Natural killer cell (primary cell): ENCODE data around the gene SMS. TPM values are rescaled to one million over a fixed set of nuclear protein-coding genes. Genes with fewer than 3 reads are reported as not detected.
"Not testable (repeated sequence)": the region's sequence is repeated elsewhere in the genome, so short reads cannot be mapped to it uniquely, and the experiment has no call there.

Source experiments
- ATAC-seq, 3 donors: fragments of 150-1000 bp in 2 of 3; fragments of 200-7000 bp in 1 of 3; cut with Tn5 transposase; 1 replicate in 1 of 3; 2 replicates in 2 of 3; pipeline ENCODE4 v1.10.0; 2021; ENCODE audit warnings: mild to moderate bottlenecking in 2 of 3, moderate library complexity in 2 of 3
- DNase-seq, 2 donors: peaks; one replicate each; pipeline versions ENCODE4 v3.0.0 to v3.0.0-alpha.2; 2013 to 2021; ENCODE audit warnings: mixed read lengths in 1 of 2
- H3K27ac ChIP-seq: one replicate; pipeline ENCODE4 v1.5.1; 2013; ENCODE audit warnings: mild to moderate bottlenecking, low read length
- H3K27me3 ChIP-seq: one replicate; pipeline ENCODE4 v1.6.1; 2013; ENCODE audit warnings: low read length; ENCODE audit not compliant: control insufficient read depth, insufficient read depth
- H3K36me3 ChIP-seq: one replicate; pipeline ENCODE4 v1.6.1; 2013; ENCODE audit warnings: low read length; ENCODE audit not compliant: control insufficient read depth, insufficient read depth
- H3K4me1 ChIP-seq: one replicate; pipeline ENCODE4 v1.6.1; 2013; ENCODE audit warnings: low read length; ENCODE audit not compliant: control insufficient read depth, insufficient read depth
- H3K4me3 ChIP-seq: one replicate; pipeline ENCODE4 v1.5.1; 2013; ENCODE audit warnings: low read length
- H3K9me3 ChIP-seq: one replicate; pipeline ENCODE4 v1.6.1; 2013; ENCODE audit warnings: low read length; ENCODE audit not compliant: control insufficient read depth, insufficient read depth
- H3K27ac Mint-ChIP-seq, 2 donors: one replicate each; pipeline ENCODE4 v1.8.0; 2022; ENCODE audit warnings: mild to moderate bottlenecking in 2 of 2, mixed read lengths in 2 of 2, moderate library complexity in 1 of 2
- H3K27me3 Mint-ChIP-seq, 2 donors: one replicate each; pipeline ENCODE4 v1.8.0; 2022; ENCODE audit warnings: low read depth in 2 of 2, mixed read lengths in 2 of 2
- H3K36me3 Mint-ChIP-seq: one replicate; pipeline ENCODE4 v1.8.0; 2022; ENCODE audit warnings: mixed read lengths
- H3K4me1 Mint-ChIP-seq, 2 donors: one replicate each; pipeline ENCODE4 v1.8.0; 2022; ENCODE audit warnings: mixed read lengths in 2 of 2
- H3K4me3 Mint-ChIP-seq: one replicate; pipeline ENCODE4 v1.8.0; 2022; ENCODE audit warnings: mild to moderate bottlenecking, moderate library complexity, mixed read lengths
- H3K9me3 Mint-ChIP-seq, 2 donors: one replicate each; pipeline ENCODE4 v1.8.0; 2022; ENCODE audit warnings: mixed read lengths in 2 of 2
- WGBS: methylation state at CpG from one replicate; pipeline ENCODE4 v1.1.7; 2013; ENCODE audit warnings: missing lambda C conversion rate; ENCODE audit not compliant: insufficient coverage; 5-methylcytosine and 5-hydroxymethylcytosine counted together
- intact Hi-C: fragments of 100-400 bp; cut with micrococcal nuclease; formaldehyde crosslinking; loops from one replicate; pipeline ENCODE4 v1.14.2; 2022
- total RNA-seq, 4 donors: library from RNA; stranded (reverse); fragments of 120-200 nt in 1 of 4; gene quantifications; one replicate each; pipeline versions ENCODE4 v1.2.3 to v1.2.4, GENCODE V29; 2013 to 2022
- TF ChIP-seq, protein P1 (sequence below): fragments of 200-600 bp; IDR thresholded peaks from one replicate; pipeline ENCODE4 v1.8.0; 2022; ENCODE audit warnings: antibody characterized with exemption

Gene SMS
- total RNA-seq, 3 donors from 2014 or later (not counting 1 experiment from before 2014, with no cell fraction given) = 14.9 to 19.4 (median 18.6) TPM

DNA sequence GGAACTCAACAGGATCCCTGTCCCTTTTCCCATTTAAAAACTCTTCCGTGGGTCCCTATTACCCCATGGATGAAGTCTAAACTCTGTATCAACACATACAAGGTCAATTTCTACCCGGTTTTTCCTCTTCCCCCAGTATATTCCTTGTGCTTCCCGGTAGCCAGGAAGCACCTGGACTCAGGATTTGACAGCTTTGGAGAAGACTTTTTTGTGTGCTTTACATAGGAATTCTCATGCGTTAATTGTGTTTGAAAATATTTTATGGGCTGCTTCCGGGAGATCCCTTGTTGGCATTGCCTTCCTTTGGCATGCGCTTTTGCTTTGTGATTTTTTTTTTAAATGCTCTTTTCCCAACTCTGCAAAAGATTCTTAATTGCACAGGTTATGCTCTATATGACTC is 7.2 kb downstream of the SMS start:
- no peaks in the 10 kb centered on the region for H3K36me3 ChIP-seq
- ATAC-seq = no peak
- H3K4me3 ChIP-seq = no peak overlapping the region
- intact Hi-C loops = no loop called here
- H3K27ac ChIP-seq = no peak overlapping the region
- Mint-ChIP-seq H3K4me1 (peaks cover 18 to 42% of the 10 kb centered on the region in 2 donors), H3K9me3 (no peaks in the 10 kb centered on the region), H3K36me3 (no peaks in the 10 kb centered on the region), H3K27ac (peak overlapping the region in 1 of 2 donors; percentile 75), H3K27me3 (no peaks in the 10 kb centered on the region), H3K4me3 (no peak overlapping the region)
- TF ChIP-seq, protein P1, sequence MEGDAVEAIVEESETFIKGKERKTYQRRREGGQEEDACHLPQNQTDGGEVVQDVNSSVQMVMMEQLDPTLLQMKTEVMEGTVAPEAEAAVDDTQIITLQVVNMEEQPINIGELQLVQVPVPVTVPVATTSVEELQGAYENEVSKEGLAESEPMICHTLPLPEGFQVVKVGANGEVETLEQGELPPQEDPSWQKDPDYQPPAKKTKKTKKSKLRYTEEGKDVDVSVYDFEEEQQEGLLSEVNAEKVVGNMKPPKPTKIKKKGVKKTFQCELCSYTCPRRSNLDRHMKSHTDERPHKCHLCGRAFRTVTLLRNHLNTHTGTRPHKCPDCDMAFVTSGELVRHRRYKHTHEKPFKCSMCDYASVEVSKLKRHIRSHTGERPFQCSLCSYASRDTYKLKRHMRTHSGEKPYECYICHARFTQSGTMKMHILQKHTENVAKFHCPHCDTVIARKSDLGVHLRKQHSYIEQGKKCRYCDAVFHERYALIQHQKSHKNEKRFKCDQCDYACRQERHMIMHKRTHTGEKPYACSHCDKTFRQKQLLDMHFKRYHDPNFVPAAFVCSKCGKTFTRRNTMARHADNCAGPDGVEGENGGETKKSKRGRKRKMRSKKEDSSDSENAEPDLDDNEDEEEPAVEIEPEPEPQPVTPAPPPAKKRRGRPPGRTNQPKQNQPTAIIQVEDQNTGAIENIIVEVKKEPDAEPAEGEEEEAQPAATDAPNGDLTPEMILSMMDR = no peak
- WGBS = 97% methylated on average over 4 of the region's 6 CpGs
- no peaks in the 10 kb centered on the region for H3K27me3 ChIP-seq
- DNase-seq = no peak
- H3K4me1 ChIP-seq = peaks cover 8% of the 10 kb centered on the region
- H3K9me3 ChIP-seq = no peaks in the 10 kb centered on the region

DNA sequence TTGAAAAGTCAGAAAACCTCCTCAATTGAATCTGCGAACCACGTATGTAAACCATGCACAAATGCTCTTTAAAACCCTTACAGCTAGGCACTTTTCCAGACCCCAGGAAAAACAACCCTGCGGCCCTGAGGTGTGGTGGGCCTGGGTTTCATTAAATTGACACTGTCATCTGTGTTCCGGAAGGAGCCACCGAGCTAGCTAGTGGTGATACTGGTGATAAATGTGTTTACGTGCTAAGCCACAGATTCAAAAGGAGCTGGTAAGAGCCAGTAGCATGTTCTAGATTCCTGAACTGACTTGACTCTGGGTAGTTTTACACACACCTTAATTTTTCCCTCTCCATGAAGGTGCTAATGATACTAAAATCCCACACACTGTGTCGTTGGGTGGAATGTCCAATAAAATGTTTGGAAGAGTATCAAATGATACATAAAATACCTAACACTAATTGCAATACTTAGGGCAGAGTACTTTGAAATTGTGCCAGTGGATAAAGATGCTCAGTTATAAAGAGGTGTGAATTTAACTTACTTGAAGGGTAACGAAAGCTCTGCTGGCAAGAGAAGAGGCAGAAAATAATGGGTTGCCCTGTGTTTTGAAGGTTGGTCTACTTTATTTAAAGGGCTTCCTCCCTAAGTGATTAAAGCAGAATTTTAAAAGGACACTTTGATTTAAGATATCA is 8.5 kb downstream of the SMS start:
- peaks cover 8% of the 10 kb centered on the region for H3K4me1 ChIP-seq
- no peaks in the 10 kb centered on the region for H3K36me3 ChIP-seq
- TF ChIP-seq, protein P1 = no peak
- H3K27me3 ChIP-seq = no peaks in the 10 kb centered on the region
- no peak overlapping the region for H3K4me3 ChIP-seq
- Mint-ChIP-seq H3K27me3 (no peaks in the 10 kb centered on the region), H3K9me3 (no peaks in the 10 kb centered on the region), H3K27ac (peak overlapping the region; percentile 69 to 72), H3K36me3 (no peaks in the 10 kb centered on the region), H3K4me3 (peak overlapping the region; percentile 47), H3K4me1 (peaks cover 18 to 30% of the 10 kb centered on the region in 2 donors)
- H3K9me3 ChIP-seq = no peaks in the 10 kb centered on the region
- ATAC-seq (peak in 2 of 3 donors; percentile 61 to 63), DNase-seq (no peak)
- intact Hi-C loops = no loop called here
- WGBS = 67% methylated on average over 7 of the region's 8 CpGs
- peak overlapping the region; percentile 44 for H3K27ac ChIP-seq

DNA sequence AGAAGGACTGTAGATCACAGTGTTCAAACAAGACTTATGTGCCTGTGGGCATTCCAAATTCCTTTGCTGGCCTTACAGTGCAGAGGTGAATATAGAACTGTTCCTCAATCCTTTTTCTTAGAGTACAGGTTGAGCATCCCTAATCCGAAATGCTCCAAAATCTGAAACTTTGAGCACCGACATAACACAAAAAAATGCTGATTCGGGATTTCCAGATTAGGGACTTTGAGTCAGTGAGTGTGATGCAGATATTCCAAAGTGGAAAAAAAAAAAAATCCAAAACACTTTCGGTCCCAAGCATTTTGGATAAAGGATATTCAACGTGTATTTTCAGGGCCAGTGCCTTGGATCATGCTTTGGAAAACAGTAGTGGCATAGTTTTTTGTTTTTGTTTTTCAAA is 9.2 kb downstream of the SMS start:
- no peak for DNase-seq
- peaks cover 18 to 29% of the 10 kb centered on the region in 2 donors for H3K4me1 Mint-ChIP-seq
- H3K27me3 Mint-ChIP-seq = no peaks in the 10 kb centered on the region
- Histone ChIP-seq H3K27me3 (no peaks in the 10 kb centered on the region), H3K4me1 (peaks cover 8% of the 10 kb centered on the region), H3K36me3 (no peaks in the 10 kb centered on the region), H3K4me3 (no peak overlapping the region), H3K9me3 (no peaks in the 10 kb centered on the region), H3K27ac (no peak overlapping the region)
- ATAC-seq = no peak
- no peak overlapping the region for H3K4me3 Mint-ChIP-seq
- H3K9me3 Mint-ChIP-seq = no peaks in the 10 kb centered on the region
- intact Hi-C loops = no loop called here
- H3K36me3 Mint-ChIP-seq = no peaks in the 10 kb centered on the region
- TF ChIP-seq, protein P1 = no peak
- H3K27ac Mint-ChIP-seq = peak overlapping the region; percentile 69 to 72
- WGBS = 95% methylated on average over 5 of the region's 5 CpGs

DNA sequence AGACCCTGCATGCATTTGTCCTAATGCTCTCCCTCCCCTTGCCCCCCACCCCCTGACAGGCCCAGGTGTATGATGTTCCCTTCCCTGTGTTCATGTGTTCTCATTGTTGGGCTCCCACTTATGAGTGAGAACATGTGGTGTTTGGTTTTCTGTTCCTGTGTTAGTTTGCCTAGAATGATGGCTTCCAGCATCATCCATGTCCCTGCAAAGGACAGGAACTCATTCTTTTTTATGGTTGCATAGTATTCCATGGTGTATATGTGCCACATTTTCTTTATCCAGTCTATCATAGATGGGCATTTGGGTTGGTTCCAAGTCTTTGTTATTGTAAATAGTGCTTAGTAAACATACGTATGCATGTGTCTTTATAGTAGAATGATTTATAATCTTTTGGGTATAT is 10.0 kb downstream of the SMS start:
- H3K27ac ChIP-seq, H3K27ac Mint-ChIP-seq, ATAC-seq, H3K9me3 ChIP-seq, H3K4me3 Mint-ChIP-seq, H3K4me3 ChIP-seq, H3K4me1 ChIP-seq, intact Hi-C loops, H3K27me3 ChIP-seq, H3K9me3 Mint-ChIP-seq, H3K27me3 Mint-ChIP-seq, H3K36me3 Mint-ChIP-seq, H3K36me3 ChIP-seq, DNase-seq: not testable (repeated sequence)
- no CpG with 5 or more reads among the region's 1 CpG for WGBS
- peaks cover 18 to 33% of the 10 kb centered on the region in 2 donors for H3K4me1 Mint-ChIP-seq
